H9 (cell line): ENCODE measurements around the gene MANSC4. TPM values are rescaled to one million over a fixed set of nuclear protein-coding genes. Genes with fewer than 3 reads are reported as not detected.

Experiments
- DNase-seq: peaks from one replicate; pipeline ENCODE4 v3.0.0-alpha.2; 2017
- H2AFZ ChIP-seq: one replicate; pipeline ENCODE4 v1.6.1; 2013; ENCODE audit warnings: mild to moderate bottlenecking, low read length, control low read depth, moderate library complexity
- H2AK5ac ChIP-seq: 2 replicates; pipeline ENCODE4 v1.6.1; 2013; ENCODE audit warnings: low read length, control low read depth, mixed read lengths; ENCODE audit not compliant: insufficient read length
- H2BK120ac ChIP-seq: one replicate; pipeline ENCODE4 v1.6.1; 2013; ENCODE audit warnings: low read depth, mild to moderate bottlenecking, low read length, control low read depth, inconsistent platforms; ENCODE audit not compliant: poor library complexity, severe bottlenecking
- H2BK12ac ChIP-seq: 2 replicates; pipeline ENCODE4 v1.6.1; 2013; ENCODE audit warnings: low read length, control low read depth, mixed read lengths, low read depth; ENCODE audit not compliant: insufficient read length
- H2BK15ac ChIP-seq: 2 replicates; pipeline ENCODE4 v1.6.1; 2013; ENCODE audit warnings: low read depth, low read length, control low read depth
- H2BK20ac ChIP-seq: one replicate; pipeline ENCODE4 v1.6.1; 2013; ENCODE audit warnings: low read depth, mild to moderate bottlenecking, low read length, control low read depth, inconsistent platforms; ENCODE audit not compliant: poor library complexity, severe bottlenecking
- H2BK5ac ChIP-seq: 2 replicates; pipeline ENCODE4 v1.6.1; 2013; ENCODE audit warnings: low read length, control low read depth, mixed read lengths; ENCODE audit not compliant: insufficient read length
- H3K14ac ChIP-seq: 2 replicates; pipeline ENCODE4 v1.6.1; 2013; ENCODE audit warnings: low read length, control low read depth; ENCODE audit not compliant: insufficient read depth
- H3K18ac ChIP-seq: 2 replicates; pipeline ENCODE4 v1.6.1; 2013; ENCODE audit warnings: low read depth, mild to moderate bottlenecking, mixed read lengths, low read length, control low read depth; ENCODE audit not compliant: insufficient read length
- H3K23ac ChIP-seq: 2 replicates; pipeline ENCODE4 v1.6.1; 2013; ENCODE audit warnings: low read length, control low read depth, mixed read lengths, low read depth; ENCODE audit not compliant: insufficient read length
- H3K23me2 ChIP-seq: 2 replicates; pipeline ENCODE4 v1.6.1; 2013; ENCODE audit warnings: low read depth, mild to moderate bottlenecking, mixed read lengths, low read length, control low read depth; ENCODE audit not compliant: insufficient read length, poor library complexity, severe bottlenecking
- H3K27ac ChIP-seq: 2 replicates; pipeline ENCODE4 v1.5.1; 2013; ENCODE audit warnings: low read length, control low read depth, mixed read lengths, low read depth; ENCODE audit not compliant: insufficient read length
- H3K27me3 ChIP-seq: 2 replicates; pipeline ENCODE4 v1.6.1; 2013; ENCODE audit warnings: low read length, control low read depth, inconsistent platforms; ENCODE audit not compliant: insufficient read depth
- H3K4ac ChIP-seq: 2 replicates; pipeline ENCODE4 v1.6.1; 2013; ENCODE audit warnings: low read depth, mild to moderate bottlenecking, control low read depth, inconsistent platforms, low read length, moderate library complexity
- H3K4me1 ChIP-seq: 2 replicates; pipeline ENCODE4 v1.6.1; 2013; ENCODE audit warnings: low read length, control low read depth, inconsistent platforms; ENCODE audit not compliant: insufficient read depth
- H3K4me2 ChIP-seq: 2 replicates; pipeline ENCODE4 v1.6.1; 2013; ENCODE audit warnings: low read length, control low read depth, mixed read lengths; ENCODE audit not compliant: insufficient read length, insufficient read depth
- H3K56ac ChIP-seq: 2 replicates; pipeline ENCODE4 v1.6.1; 2013; ENCODE audit warnings: low read depth, mild to moderate bottlenecking, mixed read lengths, low read length, control low read depth; ENCODE audit not compliant: insufficient read length
- H3K79me1 ChIP-seq: 2 replicates; pipeline ENCODE4 v1.6.1; 2013; ENCODE audit warnings: low read depth, mild to moderate bottlenecking, moderate library complexity, low read length, control low read depth, inconsistent platforms; ENCODE audit not compliant: insufficient read depth, poor library complexity, severe bottlenecking
- H3K79me2 ChIP-seq: 2 replicates; pipeline ENCODE4 v1.6.1; 2013; ENCODE audit warnings: low read length, control low read depth, inconsistent platforms; ENCODE audit not compliant: insufficient read depth
- H3K9ac ChIP-seq: 2 replicates; pipeline ENCODE4 v1.6.1; 2013; ENCODE audit warnings: low read length, control low read depth, mixed read lengths; ENCODE audit not compliant: insufficient read length; ENCODE audit errors: extremely low read depth
- H3K9me3 ChIP-seq: one replicate; pipeline ENCODE4 v1.6.1; 2013; ENCODE audit warnings: low read depth, low read length, inconsistent platforms; ENCODE audit not compliant: control insufficient read depth
- H3T11ph ChIP-seq: one replicate; pipeline ENCODE4 v1.6.1; 2013; ENCODE audit warnings: mild to moderate bottlenecking, low read length, control low read depth, inconsistent platforms
- H4K20me1 ChIP-seq: one replicate; pipeline ENCODE4 v1.6.1; 2013; ENCODE audit not compliant: control insufficient read depth, insufficient read length, insufficient read depth
- H4K5ac ChIP-seq: 2 replicates; pipeline ENCODE4 v1.6.1; 2013; ENCODE audit warnings: low read depth, mild to moderate bottlenecking, mixed read lengths, low read length, control low read depth; ENCODE audit not compliant: insufficient read length
- H4K8ac ChIP-seq: replicated peaks from 2 replicates; pipeline ENCODE4 v1.6.1; 2013; ENCODE audit warnings: low read length, control low read depth, mixed read lengths, low read depth; ENCODE audit not compliant: insufficient read length
- H4K91ac ChIP-seq: 2 replicates; pipeline ENCODE4 v1.6.1; 2013; ENCODE audit warnings: low read depth, mild to moderate bottlenecking, moderate library complexity, mixed read lengths, low read length, control low read depth; ENCODE audit not compliant: insufficient read length
- H3K27ac Mint-ChIP-seq, 3 experiments: 2 replicates in 2 of 3; 3 replicates in 1 of 3; pipeline ENCODE4 v1.8.0; 2020 to 2021; ENCODE audit warnings: mixed read lengths in 3 of 3, mild to moderate bottlenecking in 1 of 3, moderate library complexity in 1 of 3
- H3K27me3 Mint-ChIP-seq: 2 replicates; pipeline ENCODE4 v1.8.0; 2021; ENCODE audit warnings: low read depth, mild to moderate bottlenecking, moderate library complexity, mixed read lengths
- H3K36me3 Mint-ChIP-seq, 3 experiments: 2 replicates in 2 of 3; 3 replicates in 1 of 3; pipeline ENCODE4 v1.8.0; 2020 to 2021; ENCODE audit warnings: low read depth in 3 of 3, mixed read lengths in 3 of 3; ENCODE audit not compliant: insufficient read depth in 1 of 3
- H3K4me1 Mint-ChIP-seq, 2 experiments: 2 replicates each; pipeline ENCODE4 v1.8.0; 2020; ENCODE audit warnings: mixed read lengths in 2 of 2
- H3K4me3 Mint-ChIP-seq, 2 experiments: 2 replicates in 1 of 2; 3 replicates in 1 of 2; pipeline ENCODE4 v1.8.0; 2020 to 2021; ENCODE audit warnings: mild to moderate bottlenecking in 2 of 2, mixed read lengths in 2 of 2, moderate library complexity in 1 of 2
- H3K9me3 Mint-ChIP-seq, 2 experiments: 2 replicates in 1 of 2; 3 replicates in 1 of 2; pipeline ENCODE4 v1.8.0; 2020; ENCODE audit warnings: mild to moderate bottlenecking in 2 of 2, mixed read lengths in 2 of 2, moderate library complexity in 1 of 2
- CTCF ChIP-seq: fragments of 200-600 bp; sonication (generic); conservative IDR thresholded peaks from 3 replicates; pipeline ENCODE4 v1.8.0; 2021; ENCODE audit warnings: antibody characterized with exemption, mild to moderate bottlenecking
- WGBS: extraction: QIAGEN DNeasy Blood & Tissue Kit; methylation state at CpG from one replicate; pipeline ENCODE4 v1.1.7; 2013; ENCODE audit warnings: missing lambda C conversion rate, low lambda C conversion rate, mixed read lengths; ENCODE audit not compliant: insufficient read length; ENCODE audit errors: extremely low coverage; 5-methylcytosine and 5-hydroxymethylcytosine counted together
- long read RNA-seq: library from polyadenylated mRNA; unstranded; transcript quantifications from one replicate; pipeline ENCODE4 v2.0.0, GENCODE V29; 2020
- total RNA-seq: library from RNA; stranded (reverse); gene quantifications from 2 replicates; pipeline ENCODE4 v1.2.1, GENCODE V29; 2021

MANSC4 gene
- total RNA-seq, result not detected in 2 replicates
- long read RNA-seq, result 0 reads

GRCh38 chr12:27779920-27780611 is at the start of gene MANSC4, which contains the start of gene KLHL42:
Gene MANSC4 (minus strand): TSS chr12:27780236. CDS start chr12:27771276, 8,960 bp downstream.
Gene KLHL42 (plus strand): TSS chr12:27780233. CDS start chr12:27780331, 98 bp downstream.
- Histone ChIP-seq H4K20me1 (no peaks in the 10 kb centered on the region), H4K91ac (no peak within 1 kb of the TSS), H2BK120ac (no peak within 1 kb of the TSS), H3K79me1 (no peaks in the 10 kb centered on the region), H3K18ac (peak within 1 kb of the TSS; percentile 80), H3T11ph (no peak within 1 kb of the TSS), H2AFZ (peak within 1 kb of the TSS; percentile 5), H2BK12ac (no peak within 1 kb of the TSS), H3K14ac (peak within 1 kb of the TSS; percentile 80), H3K4me2 (peak within 1 kb of the TSS; percentile 83), H3K4me1 (peaks cover 3% of the 10 kb centered on the region; the same call in 1 of the 2 replicates), H3K56ac (no peak within 1 kb of the TSS), H3K79me2 (peaks cover 6% of the 10 kb centered on the region; the same call in 1 of the 2 replicates), H2BK15ac (no peak within 1 kb of the TSS), H3K9me3 (no peaks in the 10 kb centered on the region), H4K8ac (no peak within 1 kb of the TSS), H3K9ac (peak within 1 kb of the TSS; percentile 73), H3K27ac (no peak within 1 kb of the TSS), H4K5ac (peak within 1 kb of the TSS; percentile 41), H2BK20ac (no peak within 1 kb of the TSS), H3K27me3 (no peaks in the 10 kb centered on the region), H3K23me2 (peaks cover 11% of the 10 kb centered on the region), H3K4ac (no peak within 1 kb of the TSS), H2AK5ac (no peak within 1 kb of the TSS), H2BK5ac (no peak within 1 kb of the TSS), H3K23ac (no peak within 1 kb of the TSS)
- TF ChIP-seq CTCF, result no peak
- peaks cover 6 to 26% (median 11%) of the 10 kb centered on the region in 3 experiments; a peak in 6 of 7 replicates for H3K36me3 Mint-ChIP-seq
- WGBS, result no CpG with 5 or more reads among the region's 92 CpGs
- H3K27ac Mint-ChIP-seq, result peak within 1 kb of the TSS; percentile 58 to 94 (median 91)
- H3K4me1 Mint-ChIP-seq, result peaks cover 33% of the 10 kb centered on the region in 2 experiments
- peak; percentile 72 for DNase-seq
- no peaks in the 10 kb centered on the region for H3K9me3 Mint-ChIP-seq
- H3K4me3 Mint-ChIP-seq, result peak within 1 kb of the TSS; percentile 81 to 87
- H3K27me3 Mint-ChIP-seq, result no peaks in the 10 kb centered on the region; the same call in 1 of the 2 replicates
